Upper lobe of left lung (tissue), 4 donors: ENCODE results near the gene PDPR.
"Not testable (repeated sequence)": the region's sequence is repeated elsewhere in the genome, so short reads cannot be mapped to it uniquely, and the experiment has no call there.

Experiments used
- POLR2A ChIP-seq, 4 donors: fragments of 450-650 bp; IDR thresholded peaks; one replicate each; pipeline ENCODE4 v1.5.1; 2016 to 2017; ENCODE audit warnings: antibody characterized with exemption in 4 of 4, mild to moderate bottlenecking in 2 of 4
- POLR2AphosphoS5 ChIP-seq, 2 donors: sonication (generic); formaldehyde crosslinking; IDR thresholded peaks; one replicate each; pipeline ENCODE4 v1.5.1; 2017; ENCODE audit warnings: antibody characterized with exemption in 2 of 2

GRCh38 chr16:70120398-70120797 lies 6.3 kb downstream of the PDPR start:
- not testable (repeated sequence) for TF ChIP-seq POLR2AphosphoS5, POLR2A (IDR thresholded peaks at IDR 0.05)
